Measurements from ENCODE around the gene PCP4.
A peak's percentile ranks its signal among the peaks of the same experiment; 100 is the strongest.

The PCP4 gene

DNA sequence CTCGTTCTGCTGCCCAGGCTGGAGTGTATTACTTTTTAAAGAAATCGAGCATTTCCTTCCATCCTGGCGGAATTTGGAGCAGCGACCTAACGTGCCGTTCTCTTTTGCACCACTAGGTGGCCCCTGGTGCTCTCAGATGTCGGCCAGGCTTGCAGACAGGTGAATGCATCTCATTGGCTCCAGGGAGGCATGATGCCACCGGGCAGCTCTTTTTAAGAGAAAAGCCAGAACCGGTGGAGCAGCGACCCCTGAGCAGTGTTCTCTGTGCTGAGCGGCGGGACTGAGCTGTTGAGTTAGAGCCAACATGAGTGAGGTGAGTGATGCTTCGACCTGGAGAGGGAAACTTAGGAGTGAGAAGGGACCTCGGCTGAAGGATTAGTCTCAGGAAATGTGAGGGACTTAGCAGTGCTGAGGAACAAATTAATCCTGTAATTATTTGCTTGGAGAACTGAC, at the start of gene PCP4:
TSS of gene PCP4 (plus strand) at position 241 of the 453 bp plus-strand sequence. CDS start at position 305, 64 bp downstream.
- DNase-seq: peak; percentile 88

DNA sequence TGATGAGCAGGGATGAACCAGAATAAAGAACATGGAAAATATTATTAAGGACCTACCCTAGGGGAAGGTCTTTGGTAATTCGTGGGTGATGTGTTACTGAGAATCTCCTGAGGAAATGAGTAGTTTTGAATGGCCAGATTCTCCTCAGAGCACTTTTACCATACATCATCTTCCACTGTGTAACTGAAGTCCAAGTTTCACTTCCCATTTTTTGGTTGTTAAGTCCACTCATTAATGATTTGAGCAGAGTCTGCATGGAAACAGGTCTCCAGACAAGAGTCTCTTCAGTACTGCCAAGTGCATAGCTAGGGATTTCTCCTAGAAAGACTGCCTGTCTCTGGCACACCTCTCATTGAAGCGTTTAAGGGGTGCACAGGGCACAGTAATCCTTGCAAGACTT, 48.7 kb upstream of the PCP4 start:
- no peak for DNase-seq

DNA sequence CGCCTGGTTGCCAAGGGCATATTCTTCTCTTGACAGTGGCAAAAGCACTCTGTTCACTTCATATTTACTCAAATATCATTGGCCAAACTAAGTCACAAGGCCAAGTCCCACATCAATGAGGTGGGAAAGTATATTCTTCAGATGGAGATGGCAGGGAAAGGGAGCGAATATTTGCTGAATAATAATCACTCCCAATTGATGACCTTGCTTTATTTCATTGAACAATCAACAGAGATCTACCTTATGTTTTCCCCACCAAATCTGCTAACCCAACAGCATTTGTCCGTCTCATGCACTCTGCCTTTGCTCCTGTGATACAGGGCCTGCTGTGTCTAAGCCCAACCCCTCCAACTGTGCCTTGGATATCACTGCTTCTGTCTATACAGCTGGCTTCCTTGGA, 45.2 kb upstream of the PCP4 start:
- DNase-seq: no peak

DNA sequence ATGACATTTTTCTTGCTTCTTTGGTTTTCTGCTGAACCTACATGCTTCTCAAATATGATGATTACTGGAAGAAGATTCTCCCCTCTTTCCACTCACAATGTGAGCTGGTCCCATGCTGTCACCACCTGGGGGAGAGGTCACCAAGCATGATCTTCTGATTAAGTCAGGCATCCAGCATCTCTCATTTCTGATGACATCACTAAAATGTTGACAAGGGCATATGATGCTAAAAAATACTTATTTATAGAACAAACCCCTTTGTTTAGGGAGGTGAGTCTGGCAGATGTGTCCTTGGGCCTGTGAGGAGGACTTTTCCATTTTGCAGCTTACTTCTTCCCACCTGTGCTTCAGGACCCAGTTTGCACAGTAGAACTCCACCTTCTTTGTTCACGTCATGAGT, 42.0 kb upstream of the PCP4 start:
- no peak for DNase-seq

DNA sequence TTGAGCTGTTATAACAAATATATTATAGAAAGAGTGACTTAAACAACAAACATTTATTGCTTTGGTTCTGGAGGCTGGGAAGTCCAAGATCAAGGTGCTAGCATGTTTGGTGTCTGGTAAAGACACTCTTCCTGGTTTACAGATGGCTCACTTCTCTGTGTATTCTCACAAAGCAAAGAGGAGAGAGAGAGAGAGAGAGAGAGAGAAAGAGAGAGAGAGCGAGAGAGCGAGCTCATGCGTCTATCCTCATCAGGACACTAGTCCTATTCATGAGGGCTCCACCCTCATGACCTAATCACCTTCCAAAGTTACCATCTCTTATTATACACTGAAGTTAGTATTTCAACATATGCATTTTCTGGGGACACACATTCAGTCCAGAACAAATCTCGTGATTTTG, 32.7 kb upstream of the PCP4 start:
- no peak for DNase-seq

DNA sequence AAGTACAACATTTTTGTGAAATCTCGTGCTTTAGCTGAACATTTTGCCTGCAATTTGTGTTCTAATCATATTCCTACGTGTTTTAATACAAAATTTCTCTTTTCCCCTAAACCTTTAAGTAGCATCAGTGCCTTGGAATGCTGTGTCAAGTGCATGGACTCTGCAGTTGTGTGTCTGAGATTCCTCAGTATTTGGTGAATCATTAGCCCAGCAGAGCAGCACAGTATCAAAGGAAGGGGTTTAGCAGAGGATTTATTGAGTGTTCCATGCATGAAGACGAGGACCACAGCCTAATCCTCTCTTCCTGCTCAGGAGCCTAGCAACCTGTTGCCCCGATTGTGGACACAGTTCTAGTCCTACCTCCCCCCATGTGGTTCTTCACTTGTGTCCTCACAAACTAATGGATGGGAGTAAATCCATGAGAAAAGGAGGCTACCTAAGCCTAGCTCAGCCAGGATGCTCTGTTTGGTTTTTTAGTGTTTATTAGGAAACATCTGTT, 29.3 kb upstream of the PCP4 start:
- no peak for DNase-seq

DNA sequence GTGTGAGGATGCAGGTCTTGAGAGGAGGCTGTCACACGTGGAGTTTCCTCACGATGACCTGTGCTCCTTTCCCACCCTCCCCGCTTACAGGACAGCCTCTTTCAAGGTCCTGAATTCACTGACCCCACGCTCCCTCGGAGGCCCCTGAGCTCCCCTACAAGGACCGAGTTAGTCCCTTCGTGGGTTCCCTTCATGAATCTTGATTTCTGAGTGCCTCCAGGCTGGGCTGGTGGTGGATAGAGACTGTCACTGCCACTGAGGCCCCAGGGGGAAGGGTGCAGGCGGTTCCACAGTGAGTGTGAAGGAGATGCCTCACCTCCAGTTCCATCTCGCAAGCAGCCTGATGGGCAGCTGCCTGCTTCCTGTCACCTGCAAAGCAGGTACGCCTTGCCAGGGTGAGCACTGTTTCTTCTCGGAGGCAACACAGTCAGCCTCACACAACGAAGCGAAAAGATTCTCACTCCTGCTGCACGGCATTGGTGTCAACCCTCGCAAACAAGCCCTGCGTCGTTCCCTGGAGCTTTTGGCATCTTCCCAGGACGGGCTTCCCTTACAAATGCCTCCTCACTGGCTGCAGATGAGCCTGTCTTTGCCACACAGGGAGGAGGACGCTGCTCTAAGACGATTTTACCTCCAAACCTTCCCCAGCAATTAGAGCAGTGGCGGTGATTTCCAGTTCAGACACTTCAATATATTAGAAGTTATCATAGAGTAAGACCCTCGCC, 26.7 kb upstream of the PCP4 start:
- peak; percentile 8 for DNase-seq

DNA sequence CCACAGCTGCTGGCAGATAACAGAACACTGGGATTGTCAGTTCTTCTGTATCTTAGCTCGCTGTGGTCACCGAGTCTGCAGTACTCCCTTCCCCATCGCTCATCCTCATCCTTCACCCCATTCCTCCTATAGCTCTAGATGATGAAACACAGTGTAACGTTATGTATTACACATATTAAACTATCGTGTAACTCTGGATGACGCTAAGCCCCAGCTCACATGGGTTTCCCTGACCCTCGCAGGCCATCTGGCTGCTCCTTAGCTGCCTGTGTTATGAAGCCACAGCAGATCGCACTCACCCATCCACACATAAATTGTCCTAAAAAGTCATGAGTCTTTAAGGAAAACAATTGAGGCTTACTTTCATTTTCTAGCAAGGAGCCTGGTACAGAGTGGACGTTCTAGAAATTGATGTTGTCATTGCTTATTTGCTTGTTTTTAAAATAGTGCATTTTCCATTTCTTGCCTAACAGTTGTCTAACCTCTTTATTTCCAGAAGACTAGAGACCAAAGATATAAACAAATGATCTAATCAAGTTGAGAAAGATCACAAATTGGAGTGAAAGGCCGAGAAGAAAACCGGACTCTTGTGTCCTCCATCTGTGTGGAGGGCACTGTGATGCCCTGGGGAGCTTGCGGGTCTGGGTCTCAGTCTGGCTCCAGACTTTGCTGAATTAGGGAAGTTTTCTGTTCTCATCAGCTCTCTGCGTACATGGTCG, 24.3 kb upstream of the PCP4 start:
- no peak for DNase-seq

DNA sequence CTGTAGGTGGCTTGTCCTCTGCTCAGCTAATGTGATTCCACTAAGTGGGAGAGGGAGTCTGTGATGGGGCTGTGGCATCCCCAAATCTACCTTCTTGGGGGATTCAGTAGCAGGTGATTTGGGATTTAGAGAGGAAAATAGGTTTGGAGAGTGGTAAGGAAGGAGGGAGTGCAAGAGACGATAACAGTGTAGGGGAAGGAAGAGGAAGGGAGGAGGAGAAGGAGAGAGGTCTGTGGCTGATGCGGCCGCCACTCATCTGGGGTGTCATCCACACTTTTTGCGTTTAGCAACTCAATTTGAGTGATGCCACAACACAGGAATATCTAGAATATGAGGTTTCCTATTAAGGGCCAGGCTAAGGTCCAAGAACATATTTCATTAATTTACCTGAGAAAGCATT, 23.8 kb upstream of the PCP4 start:
- no peak for DNase-seq

DNA sequence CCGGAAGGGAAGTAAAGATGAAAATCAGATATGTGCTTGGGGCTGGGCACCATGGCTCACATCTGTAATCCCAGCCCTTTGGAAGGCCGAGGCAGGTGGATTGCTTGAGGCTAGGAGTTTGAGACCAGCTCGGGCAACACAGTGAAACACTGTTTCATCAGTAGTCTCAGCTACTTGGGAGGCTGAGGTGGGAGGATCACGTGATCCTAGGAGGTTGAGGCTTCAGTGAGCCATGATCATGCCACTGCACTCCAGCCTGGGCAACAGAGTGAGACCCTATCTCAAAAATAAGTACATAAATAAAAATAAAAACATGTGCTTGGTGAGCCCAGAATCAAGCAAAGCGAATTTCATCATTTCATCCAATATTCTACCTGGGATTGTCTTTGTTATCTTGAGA, 23.3 kb upstream of the PCP4 start:
- no peak for DNase-seq

DNA sequence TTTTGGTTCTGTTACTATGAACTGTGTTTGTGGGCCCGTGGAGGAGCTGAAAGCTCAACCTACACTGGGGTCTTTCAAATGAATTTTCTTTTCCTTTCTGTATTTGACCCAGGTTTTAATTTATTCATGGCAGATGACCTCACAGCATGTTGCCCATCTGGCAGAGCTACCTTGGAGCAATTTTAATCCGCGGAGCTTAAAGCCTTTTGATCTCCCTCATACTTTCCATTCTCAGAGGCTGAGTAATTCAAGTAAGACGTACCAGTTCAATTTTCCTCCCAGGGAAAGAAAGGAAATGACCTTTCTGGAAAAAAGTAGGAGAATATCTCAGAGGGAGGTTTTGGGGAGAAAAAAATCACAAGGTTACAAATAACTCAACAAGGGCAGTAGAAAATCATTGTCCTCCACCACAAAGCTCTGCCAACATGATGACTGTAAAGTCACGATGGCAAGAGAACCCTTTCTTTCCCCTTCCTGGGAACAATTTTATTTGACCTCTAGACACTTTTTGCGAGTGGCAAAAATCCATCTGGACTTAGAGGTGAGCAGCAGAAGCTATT, 21.6 kb upstream of the PCP4 start:
- no peak for DNase-seq

DNA sequence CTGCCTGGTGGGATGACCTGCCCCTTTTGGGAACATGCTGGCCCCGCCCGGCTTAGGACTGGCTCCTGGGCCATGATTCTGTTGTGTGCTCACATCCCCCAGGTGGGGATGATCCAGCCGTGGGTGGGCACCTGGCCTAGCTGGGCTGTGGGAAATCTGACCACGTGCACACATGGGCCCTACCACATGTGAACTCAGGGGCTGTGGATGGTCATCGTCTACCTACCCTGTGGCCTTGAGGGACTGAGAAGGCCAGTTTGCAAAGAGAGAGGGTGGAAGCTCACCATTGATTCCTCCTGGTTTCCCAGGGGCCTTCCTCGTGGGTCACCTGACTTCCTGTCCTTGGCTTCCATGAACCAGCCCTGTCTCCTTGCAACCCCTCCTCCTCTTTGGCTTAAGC, 19.4 kb upstream of the PCP4 start:
- no peak for DNase-seq

DNA sequence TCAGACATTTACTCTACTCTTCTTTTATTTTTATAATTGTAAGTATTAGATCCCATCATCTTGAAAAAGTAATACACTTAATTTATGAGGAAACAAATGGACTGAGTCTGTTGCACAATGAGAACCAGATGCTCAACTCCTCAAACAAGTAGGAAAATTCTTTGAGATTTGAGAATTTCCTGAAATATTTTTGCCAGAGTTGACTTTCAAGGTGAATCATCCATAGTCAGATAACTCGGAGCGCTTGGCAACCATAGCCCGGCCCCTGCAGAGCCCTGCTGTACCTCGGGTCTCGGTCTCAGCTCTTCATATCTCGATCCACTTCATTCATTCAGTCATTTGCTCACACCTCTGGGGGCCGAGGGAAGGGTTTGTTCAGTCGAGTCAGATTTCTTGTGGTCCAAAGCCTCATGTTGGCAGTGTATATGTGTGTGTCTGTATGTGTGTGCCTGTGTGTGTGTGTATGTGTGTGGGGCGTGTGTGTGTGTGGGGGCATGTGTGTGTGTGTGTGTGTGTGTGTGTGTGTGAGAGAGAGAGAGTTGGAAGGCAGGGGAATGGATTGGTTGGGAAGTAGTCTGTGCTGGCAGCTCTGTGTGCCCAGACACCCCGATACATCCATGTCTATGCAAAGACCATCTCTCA, 18.1 kb upstream of the PCP4 start:
- no peak for DNase-seq

DNA sequence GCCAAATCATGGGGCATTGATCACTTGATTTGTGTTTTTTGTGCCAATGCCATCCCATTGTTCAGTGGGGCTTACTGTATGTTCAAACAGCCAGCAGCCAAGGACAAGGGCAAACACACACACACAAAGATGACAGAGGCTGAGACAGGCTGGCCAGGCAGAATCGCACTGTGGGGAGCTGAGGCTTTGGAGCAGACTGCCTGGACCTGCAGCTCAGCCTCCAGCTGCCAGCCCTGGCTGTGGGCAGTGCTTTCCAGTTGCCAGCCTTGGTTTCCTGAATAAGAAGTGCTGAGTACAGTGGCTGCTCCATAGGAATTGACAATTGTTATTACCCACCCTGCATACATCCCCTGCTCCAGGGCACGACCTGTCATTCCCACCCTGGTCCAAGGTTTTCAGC, 16.9 kb upstream of the PCP4 start:
- no peak for DNase-seq

DNA sequence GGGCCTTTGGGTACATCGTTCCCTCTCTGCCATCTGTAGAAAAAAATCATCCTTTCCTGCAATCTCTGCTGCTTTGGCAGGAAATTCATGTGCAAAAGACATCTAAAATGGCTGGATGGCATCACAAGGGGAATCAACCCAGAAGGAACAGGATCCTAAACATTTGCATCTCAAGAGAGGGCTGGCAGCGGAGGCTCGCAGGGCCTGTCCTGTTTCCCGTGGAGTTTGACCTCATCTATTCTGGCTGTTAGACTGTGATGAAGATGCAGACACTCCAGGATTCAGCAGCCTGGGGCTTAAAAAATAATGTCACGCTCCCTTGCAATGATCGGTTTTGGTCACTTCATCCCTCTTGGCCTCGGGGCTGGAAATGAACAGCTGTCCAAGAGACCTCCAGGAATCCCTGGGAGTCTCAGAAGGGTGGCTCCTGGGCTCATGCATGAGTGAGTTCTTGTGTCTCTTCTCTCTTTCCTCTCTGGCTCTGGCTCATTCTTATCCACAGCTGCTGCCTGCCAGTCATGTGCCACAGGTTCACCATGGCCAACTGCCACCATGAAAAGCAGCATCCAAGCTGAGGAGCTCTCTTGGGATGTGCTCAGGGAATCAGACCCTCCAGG, 16.1 kb upstream of the PCP4 start:
- no peak for DNase-seq

DNA sequence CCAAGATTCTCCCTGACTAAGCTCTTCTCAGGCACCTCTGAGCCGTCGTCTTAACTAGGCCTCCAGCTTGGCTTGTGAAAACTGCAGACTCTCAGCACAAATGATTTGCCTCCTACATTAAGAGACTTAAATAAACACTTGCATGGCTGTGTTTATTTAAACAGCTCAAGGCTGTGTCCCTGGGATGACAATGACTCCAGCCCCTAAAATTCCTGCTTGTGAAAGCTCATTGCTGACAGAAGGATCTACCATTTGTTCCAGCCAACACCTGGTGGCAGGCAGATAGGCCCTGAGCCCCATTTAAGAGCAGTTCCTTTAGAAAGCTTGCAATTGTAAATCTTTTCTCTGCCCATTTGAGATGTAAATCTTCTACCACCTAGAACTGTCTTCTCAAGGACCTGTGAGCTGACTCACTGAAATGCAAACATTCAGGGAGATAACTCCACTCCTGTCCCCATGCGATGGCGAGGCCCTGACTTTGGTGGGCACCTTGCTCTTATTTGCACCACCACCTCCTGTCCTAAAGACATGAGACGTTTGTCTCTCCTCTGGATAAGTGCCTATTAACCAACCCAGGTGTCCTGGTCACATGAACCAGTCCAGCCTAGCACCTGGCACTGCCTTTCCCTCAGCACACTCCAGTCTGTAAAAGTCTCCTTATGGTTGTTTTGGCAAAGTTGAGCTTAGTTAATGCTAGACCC, 15.1 kb upstream of the PCP4 start:
- DNase-seq: no peak

DNA sequence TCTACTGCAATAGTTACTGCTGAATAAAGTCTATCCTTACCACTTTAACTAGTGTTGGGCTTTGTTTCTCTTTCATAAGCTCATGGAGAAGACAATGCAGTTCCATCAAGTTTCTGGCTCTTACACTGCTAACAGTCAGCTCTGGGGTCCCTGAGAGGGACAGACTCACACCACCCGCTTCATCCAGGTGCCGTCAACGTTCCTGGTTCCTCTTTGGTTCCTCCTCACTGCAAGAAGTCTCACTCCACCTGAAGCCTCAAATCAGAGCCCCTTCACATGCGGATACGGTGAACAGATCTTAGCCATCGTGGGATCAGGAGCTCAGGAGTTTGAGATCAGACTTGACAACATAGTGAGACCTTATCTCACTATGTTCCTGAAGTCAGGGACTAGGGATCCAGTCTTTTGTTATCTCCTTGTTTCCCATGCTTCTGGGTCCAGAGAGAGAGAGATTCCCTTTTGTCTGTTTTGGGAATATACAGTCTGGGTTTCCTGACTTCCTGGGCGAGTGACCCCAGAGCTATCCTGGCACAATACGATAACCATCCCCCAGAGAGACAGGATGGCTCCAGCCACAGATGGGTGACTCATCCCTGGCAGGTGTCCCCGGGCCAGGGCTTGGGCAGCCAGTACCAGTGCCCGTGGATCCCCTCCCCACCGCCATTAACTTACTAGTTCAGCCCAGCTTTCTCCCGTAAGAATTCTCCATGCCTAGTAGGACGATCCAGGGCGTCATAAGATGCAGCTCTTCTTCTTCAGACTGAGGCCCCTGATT, 14.3 kb upstream of the PCP4 start:
- no peak for DNase-seq

DNA sequence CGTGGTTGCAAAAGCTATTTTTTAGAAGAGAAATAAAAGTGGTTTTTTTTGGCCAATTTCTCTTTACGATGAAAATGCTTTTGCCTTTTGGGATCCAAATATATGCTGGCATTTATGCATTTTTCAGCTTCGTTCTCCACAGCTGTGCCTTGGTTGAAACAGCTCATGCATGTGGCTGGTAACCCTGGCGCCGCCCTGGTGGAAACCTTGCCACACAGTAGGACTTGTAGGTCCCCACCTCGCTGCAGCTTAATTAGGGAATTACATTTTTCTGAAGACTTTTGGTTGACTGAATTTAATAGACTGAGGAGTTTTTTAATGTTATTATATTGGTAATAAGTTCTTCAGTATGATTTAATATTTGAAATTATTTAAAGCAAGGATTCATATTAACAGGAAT, 12.7 kb upstream of the PCP4 start:
- DNase-seq: no peak

DNA sequence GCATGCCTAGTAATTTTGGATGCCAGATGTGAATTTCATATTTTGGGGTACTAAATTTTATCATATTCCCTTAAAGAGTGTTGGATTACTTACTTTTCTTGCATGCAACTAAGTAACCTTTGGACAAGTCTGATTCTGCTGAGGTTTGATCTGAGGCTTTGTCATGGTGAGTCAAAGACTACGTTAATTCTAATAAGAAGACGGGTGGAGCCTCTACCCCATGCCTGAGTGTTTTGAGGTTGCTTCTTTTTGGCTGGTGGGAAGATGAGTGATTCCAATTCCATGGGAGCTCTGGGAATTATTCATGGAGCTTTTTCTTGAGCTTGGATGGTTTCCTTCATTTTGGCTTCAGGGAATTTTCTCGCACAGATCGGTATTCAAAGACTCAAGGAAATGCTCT, 11.6 kb upstream of the PCP4 start:
- DNase-seq: no peak

DNA sequence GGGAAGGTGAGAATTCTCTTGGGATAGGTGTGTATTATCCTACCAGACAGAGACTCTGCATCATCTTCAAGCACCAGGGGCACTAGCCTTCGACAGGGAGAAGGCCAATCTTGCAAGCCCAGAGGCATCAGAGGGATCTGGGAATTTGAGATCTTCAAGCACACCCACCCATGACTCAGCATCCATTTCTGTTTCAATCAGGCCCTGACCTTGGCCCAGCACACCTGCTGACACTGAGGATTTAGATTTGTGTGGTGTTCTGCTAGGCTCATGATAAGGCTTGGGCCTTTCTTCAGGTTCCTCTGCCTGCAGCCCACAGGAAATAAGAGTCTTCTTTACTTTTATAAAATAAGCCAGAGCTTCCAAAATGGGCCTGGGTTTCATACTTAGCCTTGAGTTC, 6.6 kb upstream of the PCP4 start:
- no peak for DNase-seq

DNA sequence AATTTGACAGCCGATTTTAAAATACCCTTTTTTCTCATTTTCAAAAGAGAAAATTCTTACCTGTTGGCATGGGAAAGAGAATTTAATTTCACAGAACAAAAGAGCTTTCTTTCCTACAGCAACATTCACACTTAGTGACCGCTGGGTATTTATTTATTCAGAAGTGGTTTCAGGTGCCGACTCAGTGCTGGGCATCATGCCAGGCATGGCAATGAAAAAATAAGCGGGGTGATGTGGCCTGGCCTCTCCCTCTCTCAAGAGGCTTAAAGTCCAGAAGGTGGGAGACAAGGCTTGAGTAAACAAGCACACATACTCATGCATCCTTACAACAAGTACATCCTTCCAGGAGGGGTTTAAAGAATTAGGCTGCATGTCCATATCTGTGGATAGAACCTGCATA, 4.1 kb upstream of the PCP4 start:
- DNase-seq: peak; percentile 90

DNA sequence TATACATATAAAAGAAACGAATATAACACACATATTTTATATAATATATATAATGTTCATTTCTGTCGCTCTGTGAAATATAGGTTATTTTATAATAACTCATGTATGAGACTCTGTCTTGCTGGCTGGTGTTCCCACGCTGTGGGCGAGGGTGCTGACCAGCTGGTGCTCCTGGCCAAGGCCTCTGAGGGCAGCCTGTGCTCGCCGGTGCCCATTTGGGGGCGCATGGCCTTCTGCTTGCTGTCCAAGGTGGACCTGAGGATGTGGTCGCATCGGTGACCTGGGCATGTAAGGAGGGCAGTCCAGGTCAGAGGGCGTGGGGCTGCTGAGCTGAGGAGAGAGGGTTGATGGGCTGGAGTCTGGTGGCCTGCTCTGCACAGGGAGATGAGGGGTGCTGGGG, 1.1 kb upstream of the PCP4 start:
- no peak for DNase-seq
